Endodermal cell (in vitro differentiated cells): ENCODE results near the gene C20orf96. TPM values are rescaled to one million over a fixed set of nuclear protein-coding genes. Genes with fewer than 3 reads are reported as not detected.
"Not testable (repeated sequence)": the region's sequence is repeated elsewhere in the genome, so short reads cannot be mapped to it uniquely, and the experiment has no call there.

Experiments used
- DNase-seq: peaks from one replicate; pipeline ENCODE4 v3.0.0-alpha.2; 2017
- H3K27ac ChIP-seq: 2 replicates; pipeline ENCODE4 v1.5.1; 2013; ENCODE audit warnings: mild to moderate bottlenecking, low read depth, low read length, moderate library complexity
- H3K27me3 ChIP-seq: 2 replicates; pipeline ENCODE4 v1.6.1; 2013; ENCODE audit warnings: mild to moderate bottlenecking, low read length, moderate library complexity; ENCODE audit not compliant: insufficient read depth, control insufficient read depth, poor library complexity, severe bottlenecking
- H3K36me3 ChIP-seq: 2 replicates; pipeline ENCODE4 v1.7.0; 2013; ENCODE audit warnings: mild to moderate bottlenecking, low read length, moderate library complexity; ENCODE audit not compliant: control insufficient read depth, insufficient read depth
- H3K4me1 ChIP-seq: one replicate; pipeline ENCODE4 v1.7.0; 2013; ENCODE audit warnings: low read length; ENCODE audit not compliant: control insufficient read depth, insufficient read depth
- H3K4me3 ChIP-seq: 2 replicates; pipeline ENCODE4 v1.5.1; 2013; ENCODE audit warnings: mild to moderate bottlenecking, low read length, moderate library complexity
- H3K9ac ChIP-seq: 2 replicates; pipeline ENCODE4 v1.6.1; 2013; ENCODE audit warnings: mild to moderate bottlenecking, low read length, moderate library complexity; ENCODE audit not compliant: poor library complexity, severe bottlenecking; ENCODE audit errors: extremely low read depth
- H3K9me3 ChIP-seq: 2 replicates; pipeline ENCODE4 v1.6.1; 2013; ENCODE audit warnings: mild to moderate bottlenecking, low read length, moderate library complexity; ENCODE audit not compliant: control insufficient read depth
- H3K27ac Mint-ChIP-seq: 2 replicates; pipeline ENCODE4 v1.8.0; 2020; ENCODE audit warnings: mixed read lengths
- H3K27me3 Mint-ChIP-seq: 2 replicates; pipeline ENCODE4 v1.8.0; 2021; ENCODE audit warnings: mild to moderate bottlenecking, mixed read lengths; ENCODE audit not compliant: insufficient read depth
- H3K36me3 Mint-ChIP-seq: 2 replicates; pipeline ENCODE4 v1.8.0; 2020; ENCODE audit warnings: low read depth, mixed read lengths
- H3K4me1 Mint-ChIP-seq: 2 replicates; pipeline ENCODE4 v1.8.0; 2020; ENCODE audit warnings: mixed read lengths
- H3K4me3 Mint-ChIP-seq: 2 replicates; pipeline ENCODE4 v1.8.0; 2020; ENCODE audit warnings: mild to moderate bottlenecking, moderate library complexity, mixed read lengths
- H3K9me3 Mint-ChIP-seq: 2 replicates; pipeline ENCODE4 v1.8.0; 2020; ENCODE audit warnings: mild to moderate bottlenecking, mixed read lengths
- CTCF ChIP-seq: fragments of 200-600 bp; sonication (generic); conservative IDR thresholded peaks from 2 replicates; pipeline ENCODE4 v1.5.0; 2021; ENCODE audit warnings: antibody characterized with exemption, mild to moderate bottlenecking
- WGBS, 2 experiments: methylation state at CpG; one replicate each; pipeline versions ENCODE4 v1.1.5 to v1.1.7; 2013; ENCODE audit warnings: missing lambda C conversion rate in 2 of 2, mixed read lengths in 1 of 2; ENCODE audit not compliant: insufficient coverage in 1 of 2, insufficient read length in 1 of 2; 5-methylcytosine and 5-hydroxymethylcytosine counted together
- total RNA-seq, 2 donors: library from RNA; stranded (reverse); fragmentation: NEBNext Ultra II Directional in 1 of 2; extraction: Animal tissue kit (Norgen Biotek cat#: 25700) in 1 of 2; gene quantifications; 2 replicates in 1 of 2; 3 replicates in 1 of 2; pipeline ENCODE4 v1.2.1, GENCODE V29; 2021

The C20orf96 gene
- total RNA-seq, 2 donors from 2014 or later: 21.8 to 29.4 TPM

- H3K4me3 Mint-ChIP-seq: no peak overlapping the region
Observed at GRCh38 chr20:258269-258858, 32.2 kb downstream of the C20orf96 start.

GRCh38 chr20:257419-257818 lies 33.1 kb downstream of the C20orf96 start, which contains the start of gene DEFB132:
TSS of gene DEFB132 (plus strand) at chr20:257724. CDS start at chr20:257779, 55 bp downstream.
- DNase-seq: no peak
- Histone ChIP-seq H3K27ac (no peak within 1 kb of the TSS), H3K9me3 (no peaks in the 10 kb centered on the region), H3K27me3 (peaks cover 33% of the 10 kb centered on the region), H3K4me1 (no peaks in the 10 kb centered on the region), H3K9ac (no peak within 1 kb of the TSS), H3K36me3 (no peaks in the 10 kb centered on the region), H3K4me3 (no peak within 1 kb of the TSS)
- no peak for TF ChIP-seq CTCF
- peaks cover 91% of the 10 kb centered on the region for H3K27me3 Mint-ChIP-seq
- WGBS, 2 experiments: 81 to 92% methylated on average over 6 to 7 of the region's 7 CpGs
- H3K27ac Mint-ChIP-seq: no peak within 1 kb of the TSS
- H3K4me1 Mint-ChIP-seq: peaks cover 7% of the 10 kb centered on the region
- no peaks in the 10 kb centered on the region for H3K36me3 Mint-ChIP-seq
- no peak within 1 kb of the TSS for H3K4me3 Mint-ChIP-seq
- H3K9me3 Mint-ChIP-seq: no peaks in the 10 kb centered on the region

More at GRCh38 chr20:258269-258858, 32.2 kb downstream of the C20orf96 start:
- Histone ChIP-seq H3K9ac (no peak overlapping the region), H3K27me3 (peaks cover 40% of the 10 kb centered on the region), H3K4me1 (no peaks in the 10 kb centered on the region), H3K27ac (no peak overlapping the region), H3K4me3 (no peak overlapping the region), H3K36me3 (no peaks in the 10 kb centered on the region), H3K9me3 (no peaks in the 10 kb centered on the region)
- no peaks in the 10 kb centered on the region for H3K36me3 Mint-ChIP-seq
- no peak for TF ChIP-seq CTCF
- H3K27ac Mint-ChIP-seq: no peak overlapping the region
- no peaks in the 10 kb centered on the region for H3K9me3 Mint-ChIP-seq
- DNase-seq: no peak
- H3K4me1 Mint-ChIP-seq: peaks cover 3% of the 10 kb centered on the region
- WGBS, 2 experiments: 71 to 77% methylated on average over 4 of the region's 4 CpGs
- H3K27me3 Mint-ChIP-seq: peaks cover 91% of the 10 kb centered on the region

GRCh38 chr20:253447-253846 lies 37.1 kb downstream of the C20orf96 start:
- WGBS, 2 experiments: 69% methylated on average over 4 of the region's 6 CpGs; no CpG with 5 or more reads in 1 of the 2 experiments
- not testable (repeated sequence) for H3K9me3 ChIP-seq, H3K36me3 ChIP-seq, H3K9me3 Mint-ChIP-seq, H3K36me3 Mint-ChIP-seq, H3K4me3 ChIP-seq, H3K9ac ChIP-seq, DNase-seq, H3K4me1 ChIP-seq, H3K27ac Mint-ChIP-seq, H3K27ac ChIP-seq, H3K4me3 Mint-ChIP-seq
- Mint-ChIP-seq H3K27me3 (peaks cover 85% of the 10 kb centered on the region), H3K4me1 (peaks cover 10% of the 10 kb centered on the region)
- H3K27me3 ChIP-seq: peaks cover 21% of the 10 kb centered on the region
